ENCODE measurements around the gene ELAPOR2.
"Not testable (repeated sequence)": the region's sequence is repeated elsewhere in the genome, so short reads cannot be mapped to it uniquely, and the experiment has no call there.

Gene ELAPOR2

GRCh38 chr7:87059525-87060287 lies at the start of gene ELAPOR2:
Gene ELAPOR2 (minus strand): TSS chr7:87059654. CDS start chr7:87059513, 141 bp downstream.
- DNase-seq, result peak; percentile 84

GRCh38 chr7:87107949-87108776 lies 48.7 kb upstream of the ELAPOR2 start:
- DNase-seq, result no peak

GRCh38 chr7:87106974-87107612 lies 47.6 kb upstream of the ELAPOR2 start:
- no peak for DNase-seq

GRCh38 chr7:87105401-87105800 lies 45.9 kb upstream of the ELAPOR2 start:
- no peak for DNase-seq

GRCh38 chr7:87100326-87100725 lies 40.9 kb upstream of the ELAPOR2 start:
- no peak for DNase-seq

- not testable (repeated sequence) for DNase-seq
These were observed 37.9 kb upstream of the ELAPOR2 start for GRCh38 chr7:87097375-87097774.

- DNase-seq, result no peak
These were observed 34.9 kb upstream of the ELAPOR2 start for GRCh38 chr7:87094322-87094721.

- DNase-seq, result no peak
These were observed 33.2 kb upstream of the ELAPOR2 start for GRCh38 chr7:87092568-87093091.

- DNase-seq, result no peak
These were observed 32.1 kb upstream of the ELAPOR2 start for GRCh38 chr7:87091487-87092066.

- DNase-seq, result no peak
These were observed 24.5 kb upstream of the ELAPOR2 start for GRCh38 chr7:87083865-87084519.

GRCh38 chr7:87082675-87083074 lies 23.2 kb upstream of the ELAPOR2 start:
- no peak for DNase-seq

- DNase-seq, result no peak
These were observed 16.4 kb upstream of the ELAPOR2 start for GRCh38 chr7:87075671-87076404.

- DNase-seq, result no peak
These were observed 8.3 kb upstream of the ELAPOR2 start for GRCh38 chr7:87067788-87068187.

GRCh38 chr7:87060288-87060537 lies 759 bp upstream of the ELAPOR2 start:
- no peak for DNase-seq

- DNase-seq, result peak; percentile 42
These were observed 520 bp downstream of the ELAPOR2 start for GRCh38 chr7:87058744-87059524.

GRCh38 chr7:87057210-87057609 lies 2.2 kb downstream of the ELAPOR2 start:
- no peak for DNase-seq

GRCh38 chr7:87056346-87056745 lies 3.1 kb downstream of the ELAPOR2 start:
- DNase-seq, result no peak

- no peak for DNase-seq
These were observed 10.6 kb downstream of the ELAPOR2 start for GRCh38 chr7:87048839-87049238.

- DNase-seq, result no peak
These were observed 13.0 kb downstream of the ELAPOR2 start for GRCh38 chr7:87046456-87046855.

GRCh38 chr7:87044713-87045112 lies 14.7 kb downstream of the ELAPOR2 start:
- DNase-seq, result not testable (repeated sequence)

- not testable (repeated sequence) for DNase-seq
These were observed 17.9 kb downstream of the ELAPOR2 start for GRCh38 chr7:87041586-87041985.
